GM11168 (cell line): ENCODE measurements around the gene DUSP8.

ENCODE experiments used
- in situ Hi-C: fragments of 300-500 bp; cut with MboI; formaldehyde crosslinking; loops from one replicate; pipeline ENCODE4 v1.12.0; 2022; ENCODE audit warnings: low sequenced_read_pairs; ENCODE audit not compliant: unreplicated experiment

DUSP8 gene

DNA sequence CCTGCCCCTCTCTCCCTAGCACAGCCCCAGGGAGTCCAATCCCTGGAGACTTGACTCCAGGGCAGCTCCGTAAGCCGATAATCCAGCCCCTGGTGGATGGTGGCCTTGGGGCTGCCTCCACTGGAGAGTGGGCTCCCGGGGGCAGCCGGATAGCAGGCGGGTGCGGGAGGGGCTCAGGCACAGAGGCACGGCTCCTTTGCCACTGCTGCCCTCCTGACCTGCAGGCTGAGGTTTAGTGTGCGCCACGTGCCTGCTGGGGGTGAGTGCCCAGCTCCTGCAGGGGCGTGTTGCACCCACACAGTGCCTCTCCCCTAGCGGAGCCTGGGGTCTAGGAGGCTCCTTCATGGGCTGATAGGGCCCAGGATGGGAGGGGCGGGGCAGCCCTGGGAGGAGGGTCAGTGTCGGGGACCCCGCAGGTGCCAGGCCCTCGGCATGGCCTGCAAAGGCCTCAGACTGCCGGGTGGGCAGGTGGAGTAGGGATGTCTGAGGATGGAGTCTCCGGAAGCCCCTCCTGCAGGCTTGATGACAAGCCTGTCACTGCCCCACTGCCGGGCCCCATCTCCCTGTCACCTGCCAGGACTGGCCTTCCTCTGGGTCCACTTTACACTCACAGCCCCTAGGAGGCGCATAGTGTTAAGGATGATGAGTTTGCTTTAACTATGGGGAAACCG is 5.6 kb downstream of the DUSP8 start:
- in situ Hi-C loops = no loop called here

DNA sequence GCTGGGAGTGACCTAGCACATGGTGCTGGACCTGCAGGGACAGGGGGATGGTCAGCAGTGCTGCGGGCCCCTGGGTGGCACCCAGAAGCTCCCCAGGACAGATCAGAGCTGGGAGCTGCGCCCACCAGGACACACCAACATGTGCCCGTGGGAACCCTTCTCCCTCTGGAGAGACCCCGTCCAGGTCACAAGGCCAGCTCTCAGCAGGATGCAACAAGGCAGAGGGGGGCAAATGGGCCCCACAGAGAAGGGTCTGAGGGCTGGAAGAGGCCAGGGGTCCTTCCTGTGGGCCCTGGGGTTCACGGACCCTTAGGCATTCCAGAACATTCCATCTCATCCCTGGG is 6.2 kb downstream of the DUSP8 start:
- in situ Hi-C loops = no loop called here

DNA sequence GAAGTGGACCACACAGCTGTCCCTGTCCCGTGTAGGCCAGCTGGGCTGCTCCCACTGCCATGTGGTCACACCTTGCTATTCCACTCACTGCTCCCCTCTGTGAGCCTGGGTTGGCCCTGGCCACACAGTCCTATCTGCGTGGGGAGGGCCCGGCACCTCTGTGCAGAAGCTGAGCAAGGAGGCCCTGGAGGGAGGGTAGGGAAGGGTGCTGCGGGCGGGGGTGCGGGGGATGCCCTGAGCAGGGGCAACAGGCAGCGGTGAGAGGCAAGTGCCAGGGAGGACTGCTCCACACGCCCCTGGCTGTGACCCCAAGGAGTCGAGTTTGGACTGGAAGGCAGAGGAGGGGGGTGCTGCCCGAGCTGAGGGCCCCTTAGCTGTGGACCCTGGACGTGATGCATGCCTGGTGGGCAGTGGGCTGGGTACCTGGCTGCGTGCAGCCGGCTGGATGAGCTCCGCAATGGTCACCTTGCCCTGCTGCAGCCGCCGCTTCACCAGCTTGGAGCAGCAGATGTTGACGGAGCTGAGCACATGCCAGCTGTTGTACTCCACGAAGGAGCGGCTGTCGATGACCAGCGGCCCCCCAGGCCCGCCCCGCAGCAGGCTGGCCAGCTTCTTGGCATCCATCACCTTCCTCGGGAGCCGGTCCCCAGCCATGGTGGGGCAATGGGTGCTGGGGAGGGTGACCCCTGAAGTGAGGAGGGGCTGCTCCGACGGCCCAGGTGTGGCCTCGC is 6.7 kb downstream of the DUSP8 start:
- in situ Hi-C loops = no loop called here

DNA sequence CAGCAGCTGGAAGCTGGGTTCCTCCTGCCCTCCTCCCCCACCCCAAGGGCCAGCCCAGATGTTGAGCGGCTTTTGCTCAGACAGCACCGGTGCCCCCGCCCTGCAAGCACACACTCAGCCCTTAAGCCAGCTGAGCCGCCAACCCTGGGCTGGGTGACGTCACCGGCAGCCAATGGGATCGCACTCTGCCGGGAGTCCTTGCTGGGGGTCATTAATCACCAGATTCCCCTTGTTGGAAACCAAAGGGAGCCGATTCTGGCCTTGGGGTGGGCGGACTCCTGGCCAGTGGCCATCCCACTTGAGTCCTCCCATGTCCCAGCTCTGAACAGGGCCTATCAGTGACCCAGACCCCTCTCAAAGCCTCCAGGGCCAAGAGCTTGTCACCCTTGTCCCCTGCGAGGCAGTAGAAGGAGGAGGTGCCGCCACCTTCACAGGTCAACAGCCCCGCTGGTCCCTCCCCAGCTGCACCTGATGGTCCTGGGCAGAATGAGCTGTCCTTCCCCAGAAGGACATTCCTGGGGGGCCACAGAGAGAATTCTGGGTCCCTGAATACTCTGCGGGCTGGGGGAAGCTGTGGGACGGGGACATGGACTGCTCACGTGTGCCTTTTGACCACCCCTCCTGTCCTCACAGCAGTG is 7.4 kb downstream of the DUSP8 start:
- in situ Hi-C loops = no loop called here

GRCh38 chr11:1563697-1564534 is 8.2 kb downstream of the DUSP8 start:
- in situ Hi-C loops = no loop called here

GRCh38 chr11:1563149-1563638 is 8.9 kb downstream of the DUSP8 start:
- in situ Hi-C loops = no loop called here

DNA sequence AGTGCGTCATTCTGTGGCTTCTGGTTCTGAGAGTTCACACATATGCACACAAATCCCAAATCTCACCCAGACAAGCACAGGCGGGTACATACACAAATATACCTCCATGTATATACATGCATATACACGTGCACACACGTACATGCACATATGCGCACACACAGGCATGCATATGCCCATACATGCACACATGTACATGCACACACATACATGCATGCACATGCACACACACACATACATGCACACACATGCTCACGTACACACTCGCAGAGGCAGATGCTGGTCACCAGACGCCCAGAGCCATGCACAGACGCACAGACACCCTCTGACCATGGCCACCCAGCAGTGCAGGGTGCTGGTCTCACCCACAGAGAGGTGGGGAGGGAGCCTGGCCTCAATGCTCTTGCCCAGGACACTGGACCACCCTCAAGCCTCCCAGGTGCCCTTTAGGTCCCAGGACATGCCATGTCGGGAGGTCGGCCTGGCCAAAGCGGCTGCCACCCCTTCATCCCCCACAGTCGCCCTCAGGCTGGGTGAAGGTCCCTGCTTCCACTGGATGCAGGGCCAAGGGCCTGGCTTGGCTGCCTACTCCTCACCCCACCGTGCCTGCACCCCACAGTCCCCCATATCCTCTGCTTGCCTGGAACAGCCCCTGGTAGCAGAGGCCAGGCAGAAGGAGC is 9.5 kb downstream of the DUSP8 start:
- in situ Hi-C loops = no loop called here

DNA sequence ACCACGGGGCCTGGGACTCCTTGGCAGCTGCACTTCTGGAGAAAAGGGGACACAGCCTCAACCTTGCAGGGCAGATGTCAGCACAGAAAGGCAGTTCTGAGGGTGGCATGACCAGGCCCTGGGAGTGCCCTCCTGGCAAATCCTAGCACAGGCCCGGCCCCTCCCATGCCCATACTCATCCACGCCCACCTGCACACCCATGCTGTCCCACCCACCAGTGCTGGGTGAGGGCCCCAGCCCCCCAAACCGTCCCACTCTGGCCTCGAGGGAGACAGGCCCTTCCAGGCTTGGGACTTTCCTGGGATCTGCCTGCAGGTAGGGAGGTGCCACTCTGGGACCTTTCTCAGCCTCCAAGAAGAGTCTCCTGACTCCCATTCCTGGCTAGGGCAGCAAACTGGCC is 10.1 kb downstream of the DUSP8 start:
- in situ Hi-C loops = no loop called here

GRCh38 chr11:1561266-1561665 is 10.8 kb downstream of the DUSP8 start:
- in situ Hi-C loops = no loop called here

DNA sequence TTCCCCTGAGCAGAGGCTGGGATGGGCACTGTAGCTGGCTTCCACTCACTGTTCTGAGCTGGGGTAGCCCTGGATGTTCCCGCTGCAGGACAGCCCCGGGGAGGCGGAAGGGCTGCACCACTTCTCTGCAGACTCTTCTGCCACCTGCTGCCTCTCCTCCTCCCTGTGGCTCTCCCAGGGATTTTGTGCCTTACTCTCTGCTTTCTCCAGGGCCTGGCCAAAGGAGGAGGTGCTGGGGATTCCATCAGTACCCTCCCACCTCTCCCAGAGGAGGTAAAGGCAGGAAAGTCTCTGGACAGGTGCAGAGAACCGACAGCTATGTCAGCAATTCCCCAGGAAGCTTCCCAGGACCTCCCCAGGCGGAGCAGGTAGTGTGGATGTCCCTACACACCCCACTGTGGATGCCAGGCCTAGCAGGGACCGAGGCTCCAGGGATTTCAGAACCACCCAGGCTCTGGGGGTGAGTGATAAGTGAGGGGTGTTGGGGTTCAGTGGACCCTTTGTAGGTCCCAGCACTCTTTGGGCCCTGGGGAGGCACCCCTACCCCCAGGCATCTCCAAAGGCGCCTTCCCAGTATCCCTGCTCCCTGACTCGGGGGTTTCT is 11.3 kb downstream of the DUSP8 start:
- in situ Hi-C loops = no loop called here

DNA sequence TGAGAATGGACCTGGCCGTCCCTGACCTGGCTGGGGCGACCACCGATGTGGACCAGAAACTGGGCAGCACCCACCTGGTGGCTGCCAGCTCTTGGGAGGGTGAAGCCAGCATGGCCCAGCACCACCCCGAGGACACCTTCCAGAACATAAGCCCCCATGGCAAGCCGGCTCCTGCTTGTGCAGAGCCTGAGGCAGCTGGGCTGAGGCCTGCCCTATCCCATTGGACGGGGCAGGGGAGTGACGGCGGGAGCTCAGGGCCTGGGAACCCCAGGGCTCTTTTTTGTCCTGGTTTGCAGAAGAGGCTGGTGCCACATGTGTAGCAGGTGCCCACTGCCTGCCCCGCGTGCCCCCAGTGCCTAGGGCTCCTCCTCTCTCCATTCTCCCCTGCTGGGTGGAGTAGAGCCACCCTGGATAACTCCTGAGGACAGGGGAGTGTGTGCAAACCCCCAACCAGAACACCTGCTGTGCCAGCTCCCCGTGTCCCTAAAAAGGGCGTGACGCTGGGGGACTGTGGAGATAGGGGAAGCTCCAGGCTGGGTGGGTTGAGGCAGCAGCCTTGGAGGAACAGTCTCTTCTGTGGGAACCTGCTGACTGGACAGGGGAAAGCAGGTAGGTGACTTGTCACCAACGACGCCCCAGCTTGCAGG is 11.9 kb downstream of the DUSP8 start:
- in situ Hi-C loops = no loop called here

- in situ Hi-C loops = no loop called here
Measured at GRCh38 chr11:1559111-1559951, 12.7 kb downstream of the DUSP8 start.

DNA sequence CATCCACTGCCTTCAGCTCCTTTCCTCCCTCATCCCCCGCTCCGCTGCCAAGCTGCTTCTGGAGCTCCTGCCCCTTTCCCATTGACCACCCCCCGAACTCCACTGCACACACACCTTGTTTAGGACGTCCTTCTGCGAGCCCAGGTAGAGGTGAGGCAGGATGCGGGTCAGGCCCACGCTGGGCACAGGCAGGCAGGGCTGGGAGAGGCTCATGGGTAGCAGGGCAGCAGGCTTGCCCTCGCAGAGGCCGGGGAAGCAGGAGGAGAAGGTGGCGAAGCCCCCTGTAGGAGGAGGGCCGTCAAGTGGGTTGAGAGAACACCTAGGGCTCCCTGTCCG is 13.3 kb downstream of the DUSP8 start:
- in situ Hi-C loops = no loop called here

DNA sequence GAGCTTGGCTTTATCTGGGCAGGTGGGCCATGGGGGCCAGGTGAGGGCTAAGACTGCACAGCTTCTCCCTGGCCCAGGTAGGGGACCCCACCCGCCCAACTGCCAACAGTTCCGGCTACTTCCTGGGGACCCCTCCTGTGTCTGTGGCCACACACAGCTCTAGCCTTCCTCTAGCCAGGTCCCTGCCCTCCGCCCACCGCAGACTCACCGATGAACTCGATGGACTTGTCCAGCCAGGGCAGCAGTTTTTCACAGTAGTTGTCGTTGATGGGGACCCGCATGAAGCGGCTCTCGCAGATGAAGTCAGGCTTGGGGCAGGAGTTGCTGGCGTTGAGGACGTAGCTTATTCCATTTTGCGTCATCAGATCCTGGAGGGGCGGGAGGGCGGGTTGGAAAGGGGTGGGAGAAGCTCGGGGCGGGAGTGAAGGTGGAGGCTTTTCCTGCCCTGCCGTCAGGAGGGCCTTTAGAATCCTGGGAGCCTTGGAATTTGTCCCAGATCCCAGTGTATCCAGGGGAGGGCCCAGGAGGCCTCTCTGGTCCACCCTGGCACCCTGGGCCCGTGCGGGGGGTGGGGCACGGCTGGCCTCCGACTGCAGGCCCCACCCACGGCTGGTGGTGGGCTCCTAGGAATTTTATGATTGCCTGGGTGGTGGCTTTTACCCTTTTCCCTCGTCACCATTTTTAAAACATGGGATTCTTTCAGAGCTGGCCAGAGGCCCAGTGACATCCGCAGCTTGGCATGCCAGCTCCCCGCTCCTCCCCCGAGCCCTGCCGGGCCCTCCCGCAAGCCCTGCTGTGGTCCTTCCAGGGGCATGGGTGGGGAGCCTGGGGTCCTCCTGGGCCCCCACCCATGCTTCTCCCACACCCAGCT is 13.9 kb downstream of the DUSP8 start:
- in situ Hi-C loops = no loop called here

DNA sequence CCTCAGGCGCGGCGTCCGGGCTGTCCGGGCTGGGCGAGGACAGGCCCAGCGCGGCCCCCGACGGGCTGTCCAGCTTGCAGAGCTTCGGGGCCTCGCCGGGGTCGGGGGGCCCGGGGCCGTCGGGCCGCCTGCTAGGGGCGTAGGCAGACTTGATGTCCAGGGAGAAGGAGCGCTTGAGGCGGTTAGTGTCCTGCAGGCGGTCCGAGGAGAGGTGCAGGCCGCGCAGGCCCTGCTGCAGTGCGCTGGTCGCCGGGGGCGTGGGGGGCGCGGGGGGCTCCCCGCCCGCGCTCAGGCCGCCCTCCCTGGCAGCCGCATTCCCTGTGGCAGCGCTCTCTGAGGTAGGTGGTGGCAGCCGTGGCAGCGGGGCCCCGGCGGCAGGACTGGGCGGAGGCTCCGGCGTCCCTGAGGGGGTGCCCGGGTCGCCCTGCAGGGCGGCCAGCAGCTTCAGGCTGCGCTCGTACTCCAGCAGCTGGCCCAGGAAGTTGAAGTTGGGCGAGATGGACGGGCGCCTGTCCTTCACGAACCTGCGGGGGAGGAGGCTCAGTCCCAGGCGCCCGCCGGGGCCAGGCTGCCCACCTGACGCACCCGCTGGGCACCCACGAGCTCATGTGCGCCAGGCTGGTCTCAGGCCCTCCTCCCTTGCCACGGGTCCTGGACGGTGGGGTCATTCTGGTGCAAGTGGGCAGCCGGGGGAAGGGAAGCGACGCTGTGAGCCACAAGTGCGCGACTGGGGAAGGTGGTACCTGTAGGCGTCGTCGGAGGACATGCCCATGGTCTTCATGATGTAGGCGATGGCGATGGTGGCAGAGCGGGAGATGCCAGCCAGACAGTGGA is 14.8 kb downstream of the DUSP8 start:
- in situ Hi-C loops = no loop called here

GRCh38 chr11:1556278-1556902 is 15.7 kb downstream of the DUSP8 start:
- in situ Hi-C loops = no loop called here
